GM19099 (cell line): Measurements from ENCODE around the gene BLOC1S4.

Experiments
- POLR2A ChIP-seq: IDR thresholded peaks from 3 replicates; pipeline ENCODE4 v1.6.1; 2011; ENCODE audit warnings: low read depth; ENCODE audit not compliant: insufficient read length; ENCODE audit errors: extremely low read depth

The BLOC1S4 gene

GRCh38 chr4:6716018-6716911 is at the start of gene BLOC1S4:
Gene BLOC1S4 (plus strand): TSS chr4:6716174. CDS start chr4:6716210, 36 bp downstream.
- TF ChIP-seq POLR2A = peak; percentile 93

GRCh38 chr4:6668391-6668790 is 47.6 kb upstream of the BLOC1S4 start:
- no peak for TF ChIP-seq POLR2A

GRCh38 chr4:6671648-6672047 is 44.3 kb upstream of the BLOC1S4 start:
- TF ChIP-seq POLR2A = no peak

GRCh38 chr4:6672131-6672530 is 43.8 kb upstream of the BLOC1S4 start:
- no peak for TF ChIP-seq POLR2A

- TF ChIP-seq POLR2A = peak; percentile 78
Observed at GRCh38 chr4:6673660-6674499, 42.1 kb upstream of the BLOC1S4 start.

- TF ChIP-seq POLR2A = no peak
Observed at GRCh38 chr4:6674500-6675149, 41.3 kb upstream of the BLOC1S4 start.

- no peak for TF ChIP-seq POLR2A
Observed at GRCh38 chr4:6676722-6677558, 39.0 kb upstream of the BLOC1S4 start.

- no peak for TF ChIP-seq POLR2A
Observed at GRCh38 chr4:6680372-6681034, 35.5 kb upstream of the BLOC1S4 start.

- TF ChIP-seq POLR2A = no peak
Observed at GRCh38 chr4:6681191-6681590, 34.8 kb upstream of the BLOC1S4 start.

GRCh38 chr4:6682862-6683590 is 32.9 kb upstream of the BLOC1S4 start:
- TF ChIP-seq POLR2A = no peak

- no peak for TF ChIP-seq POLR2A
Observed at GRCh38 chr4:6684656-6685055, 31.3 kb upstream of the BLOC1S4 start.

- no peak for TF ChIP-seq POLR2A
Observed at GRCh38 chr4:6686104-6686787, 29.7 kb upstream of the BLOC1S4 start.

- no peak for TF ChIP-seq POLR2A
Observed at GRCh38 chr4:6687947-6688878, 27.8 kb upstream of the BLOC1S4 start.
